ENCODE measurements around the gene VPS4B.

VPS4B gene

DNA sequence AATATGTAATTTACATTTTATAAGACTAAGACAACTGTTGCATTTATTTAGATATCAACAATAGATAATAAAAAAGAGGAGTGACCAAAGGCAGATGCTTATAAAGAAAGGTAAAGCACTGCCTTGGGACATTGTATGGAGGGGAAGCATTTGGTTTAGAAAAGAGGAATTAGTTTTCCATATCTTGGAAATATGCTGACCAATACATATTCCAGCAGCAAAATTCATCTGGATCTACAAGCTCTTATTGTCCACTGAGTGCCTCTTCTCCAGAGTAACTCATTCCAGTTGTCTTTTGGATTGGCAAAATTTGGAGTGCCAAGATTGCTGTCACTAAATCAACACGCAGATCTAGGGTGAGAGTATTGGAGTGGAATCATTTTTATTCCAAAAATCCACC, 8.9 kb upstream of the VPS4B start:
- DNase-seq (ENCODE audit: low read depth in 2 of 3, low spot score in 2 of 3): no peak

DNA sequence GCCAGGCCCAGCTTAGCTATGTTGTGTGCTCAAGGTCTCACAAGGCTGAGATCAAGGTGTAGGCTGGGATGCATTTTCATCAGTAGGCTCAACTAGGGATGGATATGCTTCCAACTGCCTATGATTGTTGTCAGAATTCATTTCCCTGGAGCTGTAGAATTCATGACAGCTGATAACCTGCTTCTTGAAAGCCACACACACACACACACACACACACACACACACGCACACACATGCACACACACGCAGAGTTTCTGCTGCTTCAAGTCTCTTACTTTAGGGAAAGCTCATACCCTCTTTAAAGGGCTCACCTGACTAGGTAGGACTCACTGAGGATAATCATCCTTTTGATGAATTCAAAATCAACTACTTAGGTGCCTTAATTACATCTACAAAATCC, 8.2 kb upstream of the VPS4B start:
- no peak for DNase-seq (ENCODE audit: low read depth in 2 of 3, low spot score in 2 of 3)

- no peak for DNase-seq (ENCODE audit: low read depth in 2 of 3, low spot score in 2 of 3)
Observed at GRCh38 chr18:63427558-63427957, 5.3 kb upstream of the VPS4B start.

- no peak for DNase-seq (ENCODE audit: low read depth in 2 of 3, low spot score in 2 of 3)
Observed at GRCh38 chr18:63422864-63423304, 608 bp upstream of the VPS4B start.

DNA sequence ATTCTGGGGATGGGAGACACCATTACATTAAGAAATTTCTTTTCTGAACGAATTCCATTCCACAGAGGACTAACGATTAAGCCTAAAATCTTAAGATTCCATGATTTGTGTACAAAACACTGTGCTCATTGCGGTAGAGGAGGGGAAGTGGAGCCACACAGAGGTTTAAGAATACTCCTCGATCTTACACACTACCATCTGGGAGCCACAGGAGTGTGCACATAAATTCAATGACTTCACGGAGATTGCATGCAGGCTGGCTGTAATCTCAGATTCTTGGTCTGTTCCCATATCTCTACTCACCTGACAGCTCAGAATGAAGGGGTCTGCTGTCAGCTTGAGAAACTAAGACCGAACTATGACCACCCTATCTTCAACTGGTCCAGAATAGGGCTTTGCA, 762 bp downstream of the VPS4B start:
- no peak for DNase-seq (ENCODE audit: low read depth in 2 of 3, low spot score in 2 of 3)

DNA sequence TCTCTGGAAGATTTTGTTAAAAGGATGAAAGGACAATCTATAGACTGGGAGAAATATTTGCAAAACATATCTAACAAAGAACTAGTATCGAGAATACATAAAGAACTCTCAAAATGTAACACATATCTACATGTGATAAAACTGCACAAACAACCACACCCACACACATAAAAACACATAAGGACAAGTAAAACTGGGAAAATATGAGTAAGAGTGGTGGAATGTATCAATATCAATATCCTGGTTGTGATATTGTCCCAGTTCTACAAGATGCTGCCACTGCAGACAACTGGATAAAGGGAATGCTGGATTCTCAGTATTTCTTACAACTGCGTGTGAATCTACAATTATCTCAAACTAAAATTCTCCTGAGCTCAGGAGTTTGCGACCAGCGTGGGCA, 9.3 kb downstream of the VPS4B start:
- DNase-seq (ENCODE audit: low read depth in 2 of 3, low spot score in 2 of 3): no peak

- no peak for DNase-seq (ENCODE audit: low read depth in 2 of 3, low spot score in 2 of 3)
Observed at GRCh38 chr18:63410792-63411191, 11.5 kb downstream of the VPS4B start.

GRCh38 chr18:63409301-63409700, 13.0 kb downstream of the VPS4B start:
- no peak for DNase-seq (ENCODE audit: low read depth in 2 of 3, low spot score in 2 of 3)

GRCh38 chr18:63407734-63408133, 14.5 kb downstream of the VPS4B start:
- DNase-seq (ENCODE audit: low read depth in 2 of 3, low spot score in 2 of 3): no peak

DNA sequence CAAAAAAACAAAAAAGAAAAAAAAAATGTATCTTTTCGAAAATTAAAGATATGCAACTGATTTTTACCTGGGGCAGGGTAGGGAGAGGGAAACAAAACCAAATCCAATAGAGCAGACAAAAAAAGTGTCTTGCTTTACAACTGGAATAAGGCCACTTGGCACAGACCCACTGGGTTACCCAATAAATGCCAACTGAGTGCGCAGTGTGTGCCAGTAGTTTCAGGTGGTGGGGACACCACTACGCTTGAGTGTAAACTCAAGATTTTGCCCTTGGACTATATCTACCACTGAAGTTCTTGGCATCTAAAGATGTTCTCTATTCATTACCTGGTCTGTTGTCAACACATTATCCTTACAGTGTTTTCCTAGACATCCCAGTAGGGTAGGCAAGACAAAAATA, 16.3 kb downstream of the VPS4B start:
- DNase-seq (ENCODE audit: low read depth in 2 of 3, low spot score in 2 of 3): no peak

DNA sequence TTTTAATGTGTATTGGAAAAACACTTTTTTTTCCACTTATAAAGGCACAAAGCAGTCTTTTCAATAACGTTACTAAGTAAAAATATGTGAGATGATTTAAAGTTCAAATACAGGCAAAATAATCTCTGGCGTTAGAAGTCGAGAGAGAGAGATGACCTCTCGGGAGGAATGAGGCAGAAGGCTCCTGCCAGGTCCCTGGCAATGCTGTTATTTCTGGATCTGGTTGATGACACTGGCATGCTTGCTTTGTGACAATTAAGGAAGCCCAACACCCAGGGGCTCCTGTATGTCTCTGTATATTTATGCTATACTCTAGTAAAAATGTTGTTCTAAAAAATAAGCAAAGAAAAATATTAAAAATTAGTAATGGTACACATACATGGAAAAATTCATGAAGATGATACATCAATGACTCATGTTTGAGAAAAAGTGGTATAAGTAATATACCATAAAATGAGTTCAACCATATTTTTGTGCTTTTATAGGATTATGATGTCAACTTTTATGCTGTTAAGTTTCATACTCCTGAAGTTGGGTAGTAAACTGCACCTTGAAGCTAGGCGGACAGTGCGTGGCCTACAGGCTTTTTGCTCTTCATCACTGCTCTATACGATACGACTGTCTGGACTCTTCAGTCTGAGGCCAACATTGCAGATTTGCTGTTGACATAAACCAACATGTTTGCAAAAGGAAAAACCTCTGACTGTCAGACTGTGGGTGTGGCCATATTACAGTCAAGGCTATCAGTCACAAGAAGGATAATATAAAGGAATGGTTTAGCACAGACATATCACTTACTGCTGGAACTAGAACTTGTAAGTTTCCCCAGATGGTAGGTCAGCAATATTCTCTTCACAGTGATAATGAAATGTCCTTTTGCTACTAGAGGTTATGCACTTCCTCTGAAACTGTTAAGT, 19.8 kb downstream of the VPS4B start:
- no peak for DNase-seq (ENCODE audit: low read depth in 2 of 3, low spot score in 2 of 3)

GRCh38 chr18:63399300-63399699, 23.0 kb downstream of the VPS4B start:
- no peak for DNase-seq (ENCODE audit: low read depth in 2 of 3, low spot score in 2 of 3)

- DNase-seq (ENCODE audit: low read depth in 2 of 3, low spot score in 2 of 3): no peak
Observed at GRCh38 chr18:63397349-63397748, 24.9 kb downstream of the VPS4B start.

- DNase-seq (ENCODE audit: low read depth in 2 of 3, low spot score in 2 of 3): no peak
Observed at GRCh38 chr18:63395503-63395902, 26.8 kb downstream of the VPS4B start.

DNA sequence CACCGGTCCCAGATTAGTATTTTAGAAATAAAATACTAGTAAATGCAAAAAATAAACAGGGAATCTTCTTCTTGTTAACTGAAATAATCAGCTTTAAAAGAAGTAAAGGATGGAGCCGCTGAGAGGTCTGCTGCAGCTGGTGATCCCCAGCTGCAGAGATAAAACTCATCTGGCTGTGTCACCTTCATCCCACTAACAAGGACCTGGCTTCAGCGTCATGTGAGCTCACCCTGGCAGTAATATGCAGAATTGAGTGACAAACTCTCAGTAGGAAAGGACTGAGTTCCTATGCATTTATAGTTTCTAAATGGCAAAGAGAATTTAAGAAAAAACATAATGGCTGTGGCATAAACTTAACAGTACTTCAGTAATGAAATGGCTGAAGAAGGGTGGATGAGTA, 27.3 kb downstream of the VPS4B start:
- DNase-seq (ENCODE audit: low read depth in 2 of 3, low spot score in 2 of 3): no peak

GRCh38 chr18:63387861-63388260, 34.4 kb downstream of the VPS4B start:
- no peak for DNase-seq (ENCODE audit: low read depth in 2 of 3, low spot score in 2 of 3)

DNA sequence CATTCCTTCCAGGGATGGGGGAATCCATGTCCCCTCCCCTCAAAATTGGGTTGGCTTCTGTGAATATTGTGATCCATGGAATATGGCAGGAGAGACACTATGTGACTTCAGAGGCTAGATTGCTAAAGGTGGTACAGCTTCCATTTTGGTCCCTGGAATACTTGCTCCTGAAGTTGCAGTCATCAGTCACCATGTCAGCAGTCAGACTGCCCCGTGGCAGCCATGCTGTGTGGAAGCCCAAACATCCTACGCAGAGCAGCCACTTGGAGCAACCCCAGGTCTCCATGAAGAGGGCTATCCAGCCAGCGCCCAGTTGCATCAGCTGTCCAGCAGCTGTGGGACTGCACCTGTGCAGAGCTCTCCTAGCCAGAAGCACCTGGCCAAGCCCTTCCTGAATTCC, 39.4 kb downstream of the VPS4B start:
- DNase-seq (ENCODE audit: low read depth in 2 of 3, low spot score in 2 of 3): no peak

- DNase-seq (ENCODE audit: low read depth in 2 of 3, low spot score in 2 of 3): no peak
Observed at GRCh38 chr18:63379639-63379962, 42.7 kb downstream of the VPS4B start.

GRCh38 chr18:63378919-63379638, 43.2 kb downstream of the VPS4B start:
- DNase-seq (ENCODE audit: low read depth in 2 of 3, low spot score in 2 of 3): no peak

DNA sequence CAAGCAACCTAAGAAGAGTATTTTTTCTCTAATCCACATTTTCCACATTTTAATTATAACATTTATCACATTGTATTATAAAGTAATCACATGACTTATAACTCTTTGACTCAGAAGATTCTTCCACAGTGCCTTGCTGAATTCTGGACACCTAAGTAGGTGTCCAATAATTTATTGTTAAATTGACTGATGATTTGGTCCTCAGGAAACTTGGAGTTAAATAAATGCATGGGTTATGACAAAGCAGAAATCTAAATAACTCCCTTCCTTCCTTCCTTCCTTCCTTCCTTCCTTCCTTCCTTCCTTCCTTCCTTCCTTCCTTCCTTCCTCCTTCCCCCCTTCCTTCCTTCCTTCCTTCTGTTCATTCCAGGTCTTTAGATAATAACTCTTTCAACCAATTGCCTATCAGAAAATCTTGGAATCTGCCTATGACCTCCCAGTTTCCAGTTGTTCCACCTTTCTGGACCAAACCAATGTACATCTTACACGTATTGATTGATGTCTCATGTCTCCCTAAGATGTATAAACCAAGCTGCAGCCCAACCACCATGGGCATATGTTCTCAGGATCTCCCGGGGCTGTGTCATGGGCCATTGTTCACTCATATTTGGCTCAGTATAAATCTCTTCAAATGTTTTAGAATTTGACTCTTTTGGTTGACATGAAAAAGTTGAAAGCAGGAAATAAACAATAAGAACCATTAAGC, 44.8 kb downstream of the VPS4B start:
- DNase-seq (ENCODE audit: low read depth in 2 of 3, low spot score in 2 of 3): no peak

DNA sequence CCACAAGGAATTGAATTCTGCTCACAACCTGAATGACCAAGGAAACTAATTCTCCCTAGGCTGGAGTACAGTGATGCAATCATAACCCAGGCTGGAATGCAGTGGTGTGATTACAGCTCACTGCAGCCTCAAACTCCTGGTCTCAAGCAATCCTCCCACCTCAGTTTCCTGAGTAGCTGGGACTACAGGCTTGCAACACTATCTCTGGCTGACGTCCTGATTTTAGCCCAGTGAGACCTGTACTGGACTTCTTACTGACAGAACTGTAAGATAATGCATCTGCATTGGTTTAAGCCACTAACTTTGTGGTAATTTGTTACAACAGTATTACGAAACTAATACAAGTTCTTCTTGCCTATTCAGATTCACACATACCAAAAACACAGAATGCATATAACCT, 45.7 kb downstream of the VPS4B start:
- no peak for DNase-seq (ENCODE audit: low read depth in 2 of 3, low spot score in 2 of 3)

- no peak for DNase-seq (ENCODE audit: low read depth in 2 of 3, low spot score in 2 of 3)
Observed at GRCh38 chr18:63374540-63374939, 47.7 kb downstream of the VPS4B start.

All from activated CD8-positive, alpha-beta memory T cell treated with anti-CD3 and anti-CD28 coated beads for 48 hours (primary cell).